HEK293T (cell line): ENCODE results near the gene BEST2.
"Not testable (repeated sequence)": the region's sequence is repeated elsewhere in the genome, so short reads cannot be mapped to it uniquely, and the experiment has no call there.

Experiments used
- CTCF ChIA-PET: fragments of 350-600 bp; formaldehyde crosslinking; extraction: SDS; loops from one replicate; lab custom pipeline; 2021; ENCODE audit warnings: antibody characterized with exemption, inconsistent platforms; lab: Yijun Ruan, JAX
- POLR2A ChIA-PET: fragments of 350-600 bp; formaldehyde crosslinking; extraction: SDS; loops from one replicate; lab custom pipeline; 2020; ENCODE audit warnings: antibody characterized with exemption, inconsistent platforms; lab: Yijun Ruan, JAX
- DNase-seq: peaks from one replicate; pipeline ENCODE4 v3.0.0; 2012; ENCODE audit warnings: mixed read lengths; ENCODE audit errors: extremely low spot score
- ARNT ChIP-seq: fragments of 450-650 bp; IDR thresholded peaks from 2 replicates; pipeline ENCODE4 v1.6.1; 2017; ENCODE audit warnings: mild to moderate bottlenecking
- BHLHE40 ChIP-seq: fragments of 450-650 bp; IDR thresholded peaks from 2 replicates; pipeline ENCODE4 v1.6.1; 2016; ENCODE audit warnings: mild to moderate bottlenecking, moderate library complexity, borderline replicate concordance
- CTBP1 ChIP-seq: fragments of 450-650 bp; IDR thresholded peaks from 2 replicates; pipeline ENCODE4 v1.6.1; 2016; ENCODE audit warnings: borderline replicate concordance
- ELF4 ChIP-seq: fragments of 450-650 bp; IDR thresholded peaks from 2 replicates; pipeline ENCODE4 v1.6.1; 2017; ENCODE audit warnings: antibody characterized with exemption
- FOXA1 ChIP-seq: fragments of 450-650 bp; IDR thresholded peaks from 2 replicates; pipeline ENCODE4 v1.6.1; 2016; ENCODE audit warnings: mild to moderate bottlenecking
- FOXK2 ChIP-seq: fragments of 450-650 bp; IDR thresholded peaks from 2 replicates; pipeline ENCODE4 v1.6.1; 2016; ENCODE audit warnings: mild to moderate bottlenecking
- FOXM1 ChIP-seq: fragments of 450-650 bp; IDR thresholded peaks from 2 replicates; pipeline ENCODE4 v1.6.1; 2017; ENCODE audit warnings: mild to moderate bottlenecking, borderline replicate concordance
- HDGF ChIP-seq: fragments of 450-650 bp; IDR thresholded peaks from 2 replicates; pipeline ENCODE4 v1.6.1; 2017; ENCODE audit warnings: antibody characterized with exemption, borderline replicate concordance
- L3MBTL2 ChIP-seq: fragments of 450-650 bp; conservative IDR thresholded peaks from 2 replicates; pipeline ENCODE4 v1.6.1; 2016; ENCODE audit warnings: mild to moderate bottlenecking
- LEF1 ChIP-seq: fragments of 450-650 bp; IDR thresholded peaks from 2 replicates; pipeline ENCODE4 v1.6.1; 2017; ENCODE audit warnings: mild to moderate bottlenecking, borderline replicate concordance
- NFRKB ChIP-seq: fragments of 450-650 bp; IDR thresholded peaks from 2 replicates; pipeline ENCODE4 v1.6.1; 2016; ENCODE audit warnings: mild to moderate bottlenecking, moderate library complexity
- PKNOX1 ChIP-seq: fragments of 450-650 bp; IDR thresholded peaks from 2 replicates; pipeline ENCODE4 v1.6.1; 2016
- SP1 ChIP-seq: fragments of 450-650 bp; IDR thresholded peaks from 2 replicates; pipeline ENCODE4 v1.6.1; 2017
- SUZ12 ChIP-seq: fragments of 450-650 bp; IDR thresholded peaks from 2 replicates; pipeline ENCODE4 v1.6.1; 2016; ENCODE audit warnings: mild to moderate bottlenecking
- TARDBP ChIP-seq: fragments of 450-650 bp; IDR thresholded peaks from 2 replicates; pipeline ENCODE4 v1.6.1; 2016
- ZNF384 ChIP-seq: fragments of 450-650 bp; IDR thresholded peaks from 2 replicates; pipeline ENCODE4 v1.6.1; 2016

BEST2 gene

DNA sequence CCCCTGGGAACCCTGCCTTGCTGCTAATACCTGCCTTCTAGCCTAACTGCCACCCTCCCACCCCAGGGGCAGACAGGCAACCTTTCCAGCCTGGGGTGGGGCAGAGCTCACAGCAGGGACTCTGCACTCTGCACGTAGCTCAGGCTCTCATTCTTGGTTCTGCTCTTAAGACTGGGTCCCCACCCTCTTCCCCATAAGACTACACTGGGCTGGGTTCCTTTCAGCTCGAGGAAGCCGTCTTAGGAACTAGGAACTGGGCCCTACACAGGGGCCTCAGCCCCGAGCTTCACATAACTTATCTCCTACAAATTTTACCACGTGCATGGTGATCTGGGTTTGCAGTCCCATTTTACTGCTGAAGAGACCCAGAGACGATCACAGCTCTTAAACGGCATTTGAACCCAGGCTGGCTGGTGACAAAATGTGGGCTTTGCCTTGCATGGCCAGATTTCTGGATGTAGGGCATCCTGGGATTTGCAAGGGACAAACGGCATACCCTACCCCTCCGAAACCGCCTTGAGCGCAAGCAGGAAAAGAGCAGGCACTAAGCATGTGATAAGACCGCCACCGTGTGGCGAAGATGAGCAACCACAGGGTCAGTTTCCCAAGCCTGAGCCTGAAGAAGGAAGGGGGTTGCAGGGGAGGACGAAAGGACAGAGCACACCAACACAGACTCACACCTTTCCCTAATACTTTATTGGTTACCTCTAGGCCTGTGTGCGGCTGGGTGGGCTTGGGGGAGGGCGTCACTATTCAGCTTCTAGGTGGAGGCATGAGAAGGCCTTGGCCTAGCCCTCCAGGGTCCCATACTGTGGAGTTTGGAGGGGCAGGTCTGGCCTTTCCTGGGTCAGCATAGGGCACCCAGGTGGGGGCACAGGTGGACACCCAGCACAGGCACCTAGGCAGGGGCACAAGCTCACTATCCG is 44.8 kb downstream of the BEST2 start:
- peak; percentile 63 for DNase-seq
- ChIA-PET POLR2A (interaction anchor here (0.8 to 2.5 kb wide), 5 partner anchors 10 to 103 kb away, joined by 3 to 11 read pairs (median 5); partner anchors contain the start of gene RNASEH2A), CTCF (interaction anchor here (0.7 to 2.7 kb wide), 12 partner anchors 10 to 78 kb away, joined by 3 to 15 read pairs (median 6); no protein-coding TSS in a partner anchor)
- TF ChIP-seq FOXM1, result no peak
- TF ChIP-seq NFRKB, result no peak
- no peak for TF ChIP-seq PKNOX1
- TF ChIP-seq TARDBP, result no peak
- no peak for TF ChIP-seq ARNT
- TF ChIP-seq L3MBTL2, result peak; percentile 24; the same call in 1 of the 2 replicates
- no peak for TF ChIP-seq FOXK2

GRCh38 chr19:12797141-12797587 is 45.6 kb downstream of the BEST2 start:
- CTCF ChIA-PET, result interaction anchor here (1.0 to 2.7 kb wide), 4 partner anchors 9 to 39 kb away, joined by 4 to 13 read pairs (median 8); no protein-coding TSS in a partner anchor
- POLR2A ChIA-PET, result interaction anchor here (0.6 to 2.5 kb wide), 2 partner anchors 20 to 31 kb away, joined by 3 to 11 read pairs; no protein-coding TSS in a partner anchor
- TF ChIP-seq ZNF384 (peak; percentile 65; the same call in 1 of the 2 replicates), FOXM1 (no peak), LEF1 (no peak), PKNOX1 (no peak), SP1 (no peak), HDGF (no peak), TARDBP (no peak), ARNT (no peak)
- DNase-seq, result no peak

- DNase-seq, result not testable (repeated sequence)
- ChIA-PET CTCF (interaction anchor here (1.0 to 2.7 kb wide), 2 partner anchors 8 to 32 kb away, joined by 4 to 11 read pairs; no protein-coding TSS in a partner anchor), POLR2A (interaction anchor here (0.6 to 1.0 kb wide), 3 partner anchors 21 to 116 kb away, joined by 3 read pairs; no protein-coding TSS in a partner anchor)
Measured at GRCh38 chr19:12797607-12798006, 46.0 kb downstream of the BEST2 start.

DNA sequence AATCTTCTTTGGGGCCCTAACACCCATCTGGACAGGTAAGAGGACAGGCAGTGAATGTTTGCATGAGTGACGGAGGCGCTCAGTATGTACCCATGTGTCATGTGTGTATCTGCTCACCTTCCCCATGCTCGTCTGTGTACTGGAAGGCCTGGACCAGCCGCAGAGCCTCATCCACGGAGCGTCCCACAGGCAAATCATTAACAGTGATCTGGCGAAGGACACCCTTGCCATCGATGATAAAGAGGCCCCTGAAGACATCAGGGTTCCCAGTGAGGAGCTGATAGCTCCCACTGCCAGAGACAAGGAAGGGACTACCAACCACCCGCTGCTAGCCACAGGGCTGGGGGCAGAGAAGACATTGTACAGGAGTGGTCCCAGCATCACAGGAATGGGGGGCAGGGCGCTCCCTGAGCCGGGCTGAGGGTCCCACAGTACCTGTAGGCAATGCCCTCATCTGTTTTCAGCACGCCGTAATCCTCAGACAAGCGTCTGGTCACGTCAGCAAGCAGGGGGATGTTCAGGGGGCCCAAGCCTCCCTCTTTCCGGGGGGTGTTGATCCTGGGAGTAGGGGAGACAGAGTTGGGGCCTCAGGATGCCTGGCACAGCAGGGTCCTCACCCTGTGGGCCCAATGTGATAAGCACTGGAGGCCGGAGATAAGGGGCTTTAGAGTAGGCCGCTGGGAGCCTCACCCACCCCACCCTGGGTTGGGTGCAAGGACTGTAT is 48.3 kb downstream of the BEST2 start:
- DNase-seq, result no peak
- CTCF ChIA-PET, result interaction anchor here (1.0 to 1.8 kb wide), 2 partner anchors 22 to 42 kb away, joined by 3 to 9 read pairs; no protein-coding TSS in a partner anchor
- TF ChIP-seq FOXM1, result no peak
- TF ChIP-seq BHLHE40, result no peak
- no peak for TF ChIP-seq ARNT
- no peak for TF ChIP-seq LEF1
- no peak for TF ChIP-seq NFRKB
- no peak for TF ChIP-seq SUZ12
- no peak for TF ChIP-seq CTBP1
- no peak for TF ChIP-seq HDGF
- TF ChIP-seq TARDBP, result no peak
- TF ChIP-seq L3MBTL2, result no peak
- TF ChIP-seq ZNF384, result no peak
- TF ChIP-seq SP1, result no peak
- TF ChIP-seq FOXK2, result no peak
- no peak for TF ChIP-seq FOXA1
- no peak for TF ChIP-seq PKNOX1
- no peak for TF ChIP-seq ELF4
- POLR2A ChIA-PET, result interaction anchor here (0.9 to 2.1 kb wide), 4 partner anchors 8 to 77 kb away, joined by 3 to 6 read pairs (median 4); partner anchors contain the start of genes GET3 and JUNB

- ChIA-PET POLR2A (interaction anchor here (0.9 to 2.1 kb wide), 5 partner anchors 8 to 64 kb away, joined by 3 to 6 read pairs (median 4); partner anchors contain the start of genes GET3 and JUNB), CTCF (interaction anchor here (0.8 to 1.8 kb wide), 3 partner anchors 34 to 43 kb away, joined by 5 to 9 read pairs (median 6); no protein-coding TSS in a partner anchor)
- TF ChIP-seq FOXA1 (no peak), ARNT (no peak), SUZ12 (no peak), L3MBTL2 (no peak), FOXK2 (no peak), SP1 (no peak), PKNOX1 (no peak), TARDBP (no peak), ELF4 (no peak), BHLHE40 (no peak), HDGF (no peak), LEF1 (no peak), NFRKB (no peak), CTBP1 (no peak), FOXM1 (no peak), ZNF384 (no peak)
- DNase-seq, result no peak
Measured at GRCh38 chr19:12800466-12800770, 48.8 kb downstream of the BEST2 start.
